Mucosa of rectum (tissue), 2 donors: ENCODE data around the gene PHF13.
A peak's percentile ranks its signal among the peaks of the same experiment; 100 is the strongest.
"Not testable (repeated sequence)": the region's sequence is repeated elsewhere in the genome, so short reads cannot be mapped to it uniquely, and the experiment has no call there.

Source experiments
- H3K27ac ChIP-seq, 2 donors: one replicate each; pipeline ENCODE4 v1.7.0; 2013; ENCODE audit warnings: inconsistent platforms in 2 of 2, low read depth in 2 of 2, low read length in 2 of 2
- H3K27me3 ChIP-seq, 2 donors: one replicate each; pipeline ENCODE4 v1.7.0; 2013; ENCODE audit warnings: low read length in 2 of 2; ENCODE audit not compliant: control insufficient read depth in 2 of 2, insufficient read depth in 2 of 2
- H3K36me3 ChIP-seq, 2 donors: one replicate each; pipeline ENCODE4 v1.7.0; 2013; ENCODE audit warnings: low read length in 2 of 2; ENCODE audit not compliant: control insufficient read depth in 2 of 2, insufficient read depth in 2 of 2
- H3K4me1 ChIP-seq, 2 donors: one replicate each; pipeline ENCODE4 v1.7.0; 2013; ENCODE audit warnings: low read length in 2 of 2, mild to moderate bottlenecking in 1 of 2; ENCODE audit not compliant: control insufficient read depth in 2 of 2, insufficient read depth in 2 of 2
- H3K4me3 ChIP-seq, 2 donors: one replicate each; pipeline ENCODE4 v1.7.0; 2013; ENCODE audit warnings: low read length in 2 of 2
- H3K9ac ChIP-seq, 2 donors: one replicate each; pipeline ENCODE4 v1.7.0; 2013; ENCODE audit warnings: low read length in 2 of 2, low read depth in 1 of 2, mild to moderate bottlenecking in 1 of 2
- H3K9me3 ChIP-seq, 2 donors: one replicate each; pipeline ENCODE4 v1.7.0; 2013; ENCODE audit warnings: low read length in 2 of 2; ENCODE audit not compliant: control insufficient read depth in 2 of 2
- donor health status: healthy.
- donor health status: Normal muscosa, but diverticular disease.

PHF13 gene

GRCh38 chr1:6593810-6594209 is 19.7 kb upstream of the PHF13 start:
- no peak overlapping the region for H3K4me3 ChIP-seq
- H3K27me3 ChIP-seq: no peaks in the 10 kb centered on the region
- peaks cover under 1 to 2% of the 10 kb centered on the region in 2 donors for H3K4me1 ChIP-seq
- H3K9ac ChIP-seq: no peak overlapping the region
- H3K9me3 ChIP-seq: no peaks in the 10 kb centered on the region
- H3K36me3 ChIP-seq: peaks cover 60 to 69% of the 10 kb centered on the region in 2 donors
- no peak overlapping the region for H3K27ac ChIP-seq

- peaks cover 8 to 10% of the 10 kb centered on the region in 2 donors for H3K4me1 ChIP-seq
- H3K36me3 ChIP-seq: peaks cover 57 to 60% of the 10 kb centered on the region in 2 donors
- no peak overlapping the region for H3K4me3 ChIP-seq
- H3K9me3 ChIP-seq: no peaks in the 10 kb centered on the region
- H3K9ac ChIP-seq: no peak overlapping the region
- no peaks in the 10 kb centered on the region for H3K27me3 ChIP-seq
- no peak overlapping the region for H3K27ac ChIP-seq
These were observed 18.4 kb upstream of the PHF13 start for GRCh38 chr1:6594977-6595740.

GRCh38 chr1:6596351-6596750 is 17.2 kb upstream of the PHF13 start:
- Histone ChIP-seq H3K36me3 (peaks cover 52 to 60% of the 10 kb centered on the region in 2 donors), H3K9me3 (no peaks in the 10 kb centered on the region), H3K4me1 (peaks cover 17 to 18% of the 10 kb centered on the region in 2 donors), H3K4me3 (no peak overlapping the region), H3K9ac (no peak overlapping the region), H3K27ac (no peak overlapping the region), H3K27me3 (no peaks in the 10 kb centered on the region)

- H3K36me3 ChIP-seq: peaks cover 49 to 56% of the 10 kb centered on the region in 2 donors
These were observed 16.4 kb upstream of the PHF13 start for GRCh38 chr1:6596886-6597776.

GRCh38 chr1:6597777-6598131 is 15.8 kb upstream of the PHF13 start:
- peaks cover 43 to 50% of the 10 kb centered on the region in 2 donors for H3K36me3 ChIP-seq
- peaks cover 23% of the 10 kb centered on the region in 2 donors for H3K4me1 ChIP-seq
- no peak overlapping the region for H3K27ac ChIP-seq
- no peaks in the 10 kb centered on the region for H3K27me3 ChIP-seq
- H3K9ac ChIP-seq: no peak overlapping the region
- no peaks in the 10 kb centered on the region for H3K9me3 ChIP-seq
- H3K4me3 ChIP-seq: no peak overlapping the region

More at GRCh38 chr1:6596886-6597776, 16.4 kb upstream of the PHF13 start:
- Histone ChIP-seq H3K27ac (no peak overlapping the region), H3K27me3 (no peaks in the 10 kb centered on the region), H3K4me1 (peaks cover 21 to 23% of the 10 kb centered on the region in 2 donors), H3K9me3 (no peaks in the 10 kb centered on the region), H3K9ac (no peak overlapping the region), H3K4me3 (no peak overlapping the region)

- Histone ChIP-seq H3K27me3 (no peaks in the 10 kb centered on the region), H3K9me3 (no peaks in the 10 kb centered on the region), H3K27ac (peak overlapping the region in 1 of 2 donors; percentile 52), H3K4me3 (peak overlapping the region; percentile 38 to 58), H3K9ac (peak overlapping the region in 1 of 2 donors; percentile 34), H3K36me3 (peaks cover 28 to 35% of the 10 kb centered on the region in 2 donors), H3K4me1 (peaks cover 29 to 34% of the 10 kb centered on the region in 2 donors)
These were observed 14.2 kb upstream of the PHF13 start for GRCh38 chr1:6599141-6599975.

- not testable (repeated sequence) for H3K9me3 ChIP-seq, H3K27ac ChIP-seq, H3K27me3 ChIP-seq
- peaks cover 30 to 34% of the 10 kb centered on the region in 2 donors for H3K4me1 ChIP-seq
- peak overlapping the region; percentile 81 to 89 for H3K4me3 ChIP-seq
- H3K36me3 ChIP-seq: peaks cover 24 to 33% of the 10 kb centered on the region in 2 donors
- H3K9ac ChIP-seq: peak overlapping the region in 1 of 2 donors; percentile 91
These were observed 13.5 kb upstream of the PHF13 start for GRCh38 chr1:6599991-6600390.

GRCh38 chr1:6600410-6601048 is 13.0 kb upstream of the PHF13 start:
- H3K9ac ChIP-seq: peak overlapping the region; percentile 80 to 91
- no peaks in the 10 kb centered on the region for H3K9me3 ChIP-seq
- H3K4me3 ChIP-seq: peak overlapping the region; percentile 81 to 89
- peak overlapping the region; percentile 95 to 98 for H3K27ac ChIP-seq
- peaks cover 18 to 28% of the 10 kb centered on the region in 2 donors for H3K36me3 ChIP-seq
- H3K4me1 ChIP-seq: peaks cover 30 to 34% of the 10 kb centered on the region in 2 donors
- H3K27me3 ChIP-seq: no peaks in the 10 kb centered on the region
